Measurements from ENCODE around the gene XPR1. TPM values are rescaled to one million over a fixed set of nuclear protein-coding genes. Genes with fewer than 3 reads are reported as not detected.

The XPR1 gene
- total RNA-seq, 1 experiment from 2014 or later: 36.1 TPM

GRCh38 chr1:180612632-180613031 lies 19.2 kb upstream of the XPR1 start:
- in situ Hi-C loops (cut with HindIII; ENCODE audit: low pct_unique_long_range_greater_than_20kb, low sequenced_read_pairs): no loop called here
- H3K4me1 ChIP-seq (ENCODE audit: control insufficient read depth, insufficient read depth, low read length): no peaks in the 10 kb centered on the region
- POLR2A ChIA-PET: no interaction called here
- no peaks in the 10 kb centered on the region for H3K27me3 ChIP-seq (ENCODE audit: control insufficient read depth, insufficient read depth, low read length)
- no peak overlapping the region for H3K27ac ChIP-seq (ENCODE audit: low read length)
- CTCF ChIA-PET: no interaction called here
- ATAC-seq: no peak
- intact Hi-C loops (cut with micrococcal nuclease; ENCODE audit: unreplicated experiment): no loop called here
- no peaks in the 10 kb centered on the region for H3K9me3 ChIP-seq (ENCODE audit: control insufficient read depth, insufficient read depth, low read depth, low read length)
- H3K4me3 ChIP-seq (ENCODE audit: low read depth in 2 of 2, low read length in 2 of 2): no peak overlapping the region
- no peaks in the 10 kb centered on the region for H3K36me3 ChIP-seq (ENCODE audit: control insufficient read depth, insufficient read depth, low read length)
- no TSS peak for BruUV-seq (replicated peaks)
- no peak for TF ChIP-seq TCF7L2 (IDR thresholded peaks at IDR 0.05; ENCODE audit: low read depth, low read length)
- no peak for DNase-seq (ENCODE audit: low read depth, low spot score)

GRCh38 chr1:180614730-180615129 lies 17.1 kb upstream of the XPR1 start:
- in situ Hi-C loops (cut with HindIII; ENCODE audit: low pct_unique_long_range_greater_than_20kb, low sequenced_read_pairs): no loop called here
- DNase-seq (ENCODE audit: low read depth, low spot score) (no peak), ATAC-seq (no peak)
- CTCF ChIA-PET: no interaction called here
- Histone ChIP-seq H3K27me3 (ENCODE audit: control insufficient read depth, insufficient read depth, low read length) (no peaks in the 10 kb centered on the region; the same call in 1 of the 2 replicates), H3K36me3 (ENCODE audit: control insufficient read depth, insufficient read depth, low read length) (no peaks in the 10 kb centered on the region), H3K9me3 (ENCODE audit: control insufficient read depth, insufficient read depth, low read depth, low read length) (no peaks in the 10 kb centered on the region), H3K27ac (ENCODE audit: low read length) (no peak overlapping the region), H3K4me3 (ENCODE audit: low read depth in 2 of 2, low read length in 2 of 2) (no peak overlapping the region), H3K4me1 (ENCODE audit: control insufficient read depth, insufficient read depth, low read length) (no peaks in the 10 kb centered on the region)
- TF ChIP-seq CTCF (IDR thresholded peaks at IDR 0.05) (no peak), SIN3A (IDR thresholded peaks at IDR 0.05; ENCODE audit: borderline replicate concordance, insufficient read depth, low read depth, low read length) (no peak)
- no TSS peak for BruUV-seq (replicated peaks)
- intact Hi-C loops (cut with micrococcal nuclease; ENCODE audit: unreplicated experiment): no loop called here
- POLR2A ChIA-PET: no interaction called here

- no peaks in the 10 kb centered on the region for H3K4me1 ChIP-seq (ENCODE audit: control insufficient read depth, insufficient read depth, low read length)
- BruUV-seq (replicated peaks): no TSS peak
- no peak for ATAC-seq
- no peak overlapping the region for H3K4me3 ChIP-seq (ENCODE audit: low read depth in 2 of 2, low read length in 2 of 2)
- no peaks in the 10 kb centered on the region for H3K36me3 ChIP-seq (ENCODE audit: control insufficient read depth, insufficient read depth, low read length)
- CTCF ChIA-PET: no interaction called here
- no peak overlapping the region for H3K27ac ChIP-seq (ENCODE audit: low read length)
- TF ChIP-seq REST (IDR thresholded peaks at IDR 0.05; ENCODE audit: insufficient read depth in 1 of 2, low read depth in 2 of 2, low read length in 1 of 2) (no peak), TCF7L2 (IDR thresholded peaks at IDR 0.05; ENCODE audit: low read depth, low read length) (no peak), SIN3A (IDR thresholded peaks at IDR 0.05; ENCODE audit: borderline replicate concordance, insufficient read depth, low read depth, low read length) (no peak), POLR2AphosphoS5 (IDR thresholded peaks at IDR 0.05; ENCODE audit: low read depth, low read length) (no peak), CTCF (IDR thresholded peaks at IDR 0.05) (no peak)
- POLR2A ChIA-PET: no interaction called here
- no peak for DNase-seq (ENCODE audit: low read depth, low spot score)
- in situ Hi-C loops (cut with HindIII; ENCODE audit: low pct_unique_long_range_greater_than_20kb, low sequenced_read_pairs): no loop called here
- H3K9me3 ChIP-seq (ENCODE audit: control insufficient read depth, insufficient read depth, low read depth, low read length): no peaks in the 10 kb centered on the region
- H3K27me3 ChIP-seq (ENCODE audit: control insufficient read depth, insufficient read depth, low read length): no peaks in the 10 kb centered on the region; the same call in 1 of the 2 replicates
- intact Hi-C loops (cut with micrococcal nuclease; ENCODE audit: unreplicated experiment): no loop called here
These were observed 16.1 kb upstream of the XPR1 start for GRCh38 chr1:180615493-180616290.
